Esophagus muscularis mucosa (tissue), 4 donors: ENCODE data around the gene GJA8.

Experiments used
- CTCF ChIP-seq, 3 experiments: fragments of 200-600 bp in 2 of 3; fragments of 450-650 bp in 1 of 3; sonication (generic) in 2 of 3; IDR thresholded peaks; one replicate each; pipeline ENCODE4 v1.5.1; 2017 to 2019; ENCODE audit warnings: antibody characterized with exemption in 3 of 3, mild to moderate bottlenecking in 2 of 3, moderate library complexity in 1 of 3
- EP300 ChIP-seq: sonication (generic); formaldehyde crosslinking; IDR thresholded peaks from one replicate; pipeline ENCODE4 v1.6.1; 2017; ENCODE audit warnings: antibody characterized with exemption
- POLR2A ChIP-seq: fragments of 450-650 bp; IDR thresholded peaks from one replicate; pipeline ENCODE4 v1.6.1; 2017; ENCODE audit warnings: antibody characterized with exemption, moderate library complexity, mild to moderate bottlenecking, low read depth

GRCh38 chr1:147902253-147902845, at the start of gene GJA8:
- no peak for TF ChIP-seq POLR2A
- TF ChIP-seq CTCF (IDR thresholded peaks at IDR 0.05) = no peak
- no peak for TF ChIP-seq EP300
